ENCODE measurements around the gene EFNA5.

Gene EFNA5

DNA sequence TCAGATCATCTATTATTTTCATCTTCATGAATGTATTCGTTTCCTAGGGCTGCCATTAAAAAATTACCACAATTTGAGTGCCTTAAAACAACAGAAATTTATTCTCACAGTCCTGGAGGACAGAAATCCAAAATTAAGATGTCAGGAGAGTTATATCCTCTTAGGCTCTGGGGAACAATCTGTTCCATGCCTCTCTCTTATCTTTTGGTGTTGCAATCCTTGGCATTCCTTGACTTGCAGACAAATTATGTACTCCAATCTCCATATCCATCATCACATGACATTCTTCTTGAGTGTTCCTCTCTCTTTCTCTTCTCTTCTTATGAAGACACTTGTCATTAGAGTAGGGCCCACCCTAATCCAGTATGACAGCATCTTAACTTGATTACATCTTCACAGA, 339.4 kb downstream of the EFNA5 start:
- H2BK15ac ChIP-seq (replicated peaks; ENCODE audit: low read depth), result no peak overlapping the region
- no peaks in the 10 kb centered on the region for H3K79me1 ChIP-seq (ENCODE audit: low read length)
- no peak overlapping the region for H2BK120ac ChIP-seq (ENCODE audit: low read depth, low read length)
- no peak overlapping the region for H3K4me3 ChIP-seq (ENCODE audit: low read length)
- no peak overlapping the region for H3K27ac ChIP-seq (ENCODE audit: low read depth, low read length)
- no peak overlapping the region for H4K8ac ChIP-seq (ENCODE audit: low read depth, low read length)
- H3K79me2 ChIP-seq (ENCODE audit: control insufficient read depth, insufficient read depth, low read length), result no peaks in the 10 kb centered on the region
- H3K18ac ChIP-seq (ENCODE audit: low read length), result no peak overlapping the region
- H3K36me3 ChIP-seq (ENCODE audit: control insufficient read depth, insufficient read depth, low read length), result no peaks in the 10 kb centered on the region
- WGBS (ENCODE audit: extremely low coverage, insufficient coverage, low lambda C conversion rate), result no CpG with 5 or more reads among the region's 1 CpG
- H2BK5ac ChIP-seq (ENCODE audit: low read length), result no peak overlapping the region
- no peaks in the 10 kb centered on the region for H3K27me3 ChIP-seq (ENCODE audit: insufficient read depth, low read length, poor library complexity)
- H3K56ac ChIP-seq (ENCODE audit: low read length), result no peak overlapping the region
- H4K5ac ChIP-seq (ENCODE audit: low read length), result no peak overlapping the region
- H2AK5ac ChIP-seq (ENCODE audit: low read length), result no peak overlapping the region
- H3K9ac ChIP-seq (ENCODE audit: low read length), result no peak overlapping the region
- H3K4ac ChIP-seq (ENCODE audit: low read depth, low read length), result no peak overlapping the region
- H3K4me1 ChIP-seq (ENCODE audit: control insufficient read depth, low read depth, low read length), result no peaks in the 10 kb centered on the region
- no peak overlapping the region for H3K23ac ChIP-seq (ENCODE audit: low read length)
- peak; percentile 14 for DNase-seq
- H3K4me2 ChIP-seq (ENCODE audit: low read length), result no peak overlapping the region

GRCh38 chr5:107330903-107331302, 339.8 kb downstream of the EFNA5 start:
- Histone ChIP-seq H3K4me2 (ENCODE audit: low read length) (no peak overlapping the region), H3K56ac (ENCODE audit: low read length) (no peak overlapping the region), H3K36me3 (ENCODE audit: control insufficient read depth, insufficient read depth, low read length) (no peaks in the 10 kb centered on the region), H3K4me3 (ENCODE audit: low read length) (no peak overlapping the region), H3K9ac (ENCODE audit: low read length) (no peak overlapping the region), H3K79me1 (ENCODE audit: low read length) (no peaks in the 10 kb centered on the region), H3K27me3 (ENCODE audit: insufficient read depth, low read length, poor library complexity) (no peaks in the 10 kb centered on the region), H3K4ac (ENCODE audit: low read depth, low read length) (no peak overlapping the region), H4K5ac (ENCODE audit: low read length) (no peak overlapping the region), H2AK5ac (ENCODE audit: low read length) (no peak overlapping the region), H3K27ac (ENCODE audit: low read depth, low read length) (no peak overlapping the region), H2BK120ac (ENCODE audit: low read depth, low read length) (no peak overlapping the region), H3K23ac (ENCODE audit: low read length) (no peak overlapping the region), H3K18ac (ENCODE audit: low read length) (no peak overlapping the region), H2BK5ac (ENCODE audit: low read length) (no peak overlapping the region), H3K4me1 (ENCODE audit: control insufficient read depth, low read depth, low read length) (no peaks in the 10 kb centered on the region), H4K8ac (ENCODE audit: low read depth, low read length) (no peak overlapping the region), H3K79me2 (ENCODE audit: control insufficient read depth, insufficient read depth, low read length) (no peaks in the 10 kb centered on the region), H2BK15ac (replicated peaks; ENCODE audit: low read depth) (no peak overlapping the region)
- no CpG with 5 or more reads among the region's 9 CpGs for WGBS (ENCODE audit: extremely low coverage, insufficient coverage, low lambda C conversion rate)
- no peak for DNase-seq

DNA sequence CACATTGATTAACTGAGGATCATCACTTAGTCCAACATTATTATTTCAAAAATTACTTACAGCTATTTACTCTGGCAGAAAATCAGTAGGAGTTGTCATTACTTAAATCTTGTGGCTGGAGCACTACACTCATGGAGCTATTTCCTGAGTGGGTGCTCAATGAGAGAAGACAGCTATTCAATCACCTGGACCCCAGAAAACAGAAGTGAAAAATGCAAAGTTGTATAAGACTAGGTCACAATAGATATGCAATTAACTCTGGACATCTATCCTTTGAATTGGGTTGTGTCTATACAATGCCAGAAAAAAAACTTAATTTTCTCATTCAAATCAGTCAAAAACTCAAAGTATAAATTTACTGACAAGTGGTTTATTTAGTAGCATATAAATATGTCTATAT, 340.9 kb downstream of the EFNA5 start:
- Histone ChIP-seq H2AK5ac (ENCODE audit: low read length) (no peak overlapping the region), H3K27me3 (ENCODE audit: insufficient read depth, low read length, poor library complexity) (no peaks in the 10 kb centered on the region), H3K4me3 (ENCODE audit: low read length) (no peak overlapping the region), H3K18ac (ENCODE audit: low read length) (no peak overlapping the region), H3K9ac (ENCODE audit: low read length) (no peak overlapping the region), H4K5ac (ENCODE audit: low read length) (no peak overlapping the region), H4K8ac (ENCODE audit: low read depth, low read length) (no peak overlapping the region), H2BK120ac (ENCODE audit: low read depth, low read length) (no peak overlapping the region), H3K27ac (ENCODE audit: low read depth, low read length) (no peak overlapping the region), H3K56ac (ENCODE audit: low read length) (no peak overlapping the region), H2BK15ac (replicated peaks; ENCODE audit: low read depth) (no peak overlapping the region), H3K79me1 (ENCODE audit: low read length) (no peaks in the 10 kb centered on the region), H3K23ac (ENCODE audit: low read length) (no peak overlapping the region), H3K4me2 (ENCODE audit: low read length) (no peak overlapping the region), H3K4me1 (ENCODE audit: control insufficient read depth, low read depth, low read length) (no peaks in the 10 kb centered on the region), H3K79me2 (ENCODE audit: control insufficient read depth, insufficient read depth, low read length) (no peaks in the 10 kb centered on the region), H2BK5ac (ENCODE audit: low read length) (no peak overlapping the region), H3K4ac (ENCODE audit: low read depth, low read length) (no peak overlapping the region), H3K36me3 (ENCODE audit: control insufficient read depth, insufficient read depth, low read length) (no peaks in the 10 kb centered on the region)
- no peak for DNase-seq

Data from mesendoderm (in vitro differentiated cells).